A204.1 (cell line): Measurements from ENCODE around the gene RXFP3.
"Not testable (repeated sequence)": the region's sequence is repeated elsewhere in the genome, so short reads cannot be mapped to it uniquely, and the experiment has no call there.

Source experiments
- FAIRE-seq: peaks from 2 replicates; lab custom pipeline; 2012; peaks lifted over from hg19 to GRCh38; lab: Jason Lieb, UNC

Gene RXFP3

DNA sequence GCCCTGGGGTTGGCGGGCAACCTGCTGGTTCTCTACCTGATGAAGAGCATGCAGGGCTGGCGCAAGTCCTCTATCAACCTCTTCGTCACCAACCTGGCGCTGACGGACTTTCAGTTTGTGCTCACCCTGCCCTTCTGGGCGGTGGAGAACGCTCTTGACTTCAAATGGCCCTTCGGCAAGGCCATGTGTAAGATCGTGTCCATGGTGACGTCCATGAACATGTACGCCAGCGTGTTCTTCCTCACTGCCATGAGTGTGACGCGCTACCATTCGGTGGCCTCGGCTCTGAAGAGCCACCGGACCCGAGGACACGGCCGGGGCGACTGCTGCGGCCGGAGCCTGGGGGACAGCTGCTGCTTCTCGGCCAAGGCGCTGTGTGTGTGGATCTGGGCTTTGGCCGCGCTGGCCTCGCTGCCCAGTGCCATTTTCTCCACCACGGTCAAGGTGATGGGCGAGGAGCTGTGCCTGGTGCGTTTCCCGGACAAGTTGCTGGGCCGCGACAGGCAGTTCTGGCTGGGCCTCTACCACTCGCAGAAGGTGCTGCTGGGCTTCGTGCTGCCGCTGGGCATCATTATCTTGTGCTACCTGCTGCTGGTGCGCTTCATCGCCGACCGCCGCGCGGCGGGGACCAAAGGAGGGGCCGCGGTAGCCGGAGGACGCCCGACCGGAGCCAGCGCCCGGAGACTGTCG, 976 bp downstream of the RXFP3 start:
- FAIRE-seq, result no peak

DNA sequence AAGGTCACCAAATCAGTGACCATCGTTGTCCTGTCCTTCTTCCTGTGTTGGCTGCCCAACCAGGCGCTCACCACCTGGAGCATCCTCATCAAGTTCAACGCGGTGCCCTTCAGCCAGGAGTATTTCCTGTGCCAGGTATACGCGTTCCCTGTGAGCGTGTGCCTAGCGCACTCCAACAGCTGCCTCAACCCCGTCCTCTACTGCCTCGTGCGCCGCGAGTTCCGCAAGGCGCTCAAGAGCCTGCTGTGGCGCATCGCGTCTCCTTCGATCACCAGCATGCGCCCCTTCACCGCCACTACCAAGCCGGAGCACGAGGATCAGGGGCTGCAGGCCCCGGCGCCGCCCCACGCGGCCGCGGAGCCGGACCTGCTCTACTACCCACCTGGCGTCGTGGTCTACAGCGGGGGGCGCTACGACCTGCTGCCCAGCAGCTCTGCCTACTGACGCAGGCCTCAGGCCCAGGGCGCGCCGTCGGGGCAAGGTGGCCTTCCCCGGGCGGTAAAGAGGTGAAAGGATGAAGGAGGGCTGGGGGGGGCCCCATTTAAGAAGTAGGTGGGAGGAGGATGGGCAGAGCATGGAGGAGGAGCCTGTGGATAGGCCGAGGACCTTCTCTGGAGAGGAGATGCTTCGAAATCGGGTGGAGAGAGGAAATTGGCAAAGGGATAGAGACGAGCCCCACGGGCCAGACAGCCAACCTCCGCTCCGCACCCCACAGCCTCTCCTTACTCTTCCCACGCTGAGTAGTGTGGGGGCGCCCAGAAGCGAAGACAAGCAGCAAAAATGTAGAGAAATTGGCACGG, 1.7 kb downstream of the RXFP3 start:
- FAIRE-seq, result no peak

DNA sequence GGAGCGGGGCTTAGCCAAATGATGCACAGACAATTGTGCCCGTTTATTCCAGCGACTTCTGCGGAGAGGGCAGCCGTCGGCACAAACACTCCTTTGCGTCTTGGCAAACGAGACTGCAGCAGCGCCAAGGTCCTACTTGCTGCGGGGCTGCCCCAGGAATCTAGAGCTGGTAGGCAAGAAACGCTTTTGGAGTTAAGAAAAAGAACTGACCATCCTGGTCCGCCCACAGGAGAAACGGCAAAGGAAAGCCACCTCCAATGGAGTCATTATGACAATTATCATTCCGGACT, 2.3 kb downstream of the RXFP3 start:
- no peak for FAIRE-seq

DNA sequence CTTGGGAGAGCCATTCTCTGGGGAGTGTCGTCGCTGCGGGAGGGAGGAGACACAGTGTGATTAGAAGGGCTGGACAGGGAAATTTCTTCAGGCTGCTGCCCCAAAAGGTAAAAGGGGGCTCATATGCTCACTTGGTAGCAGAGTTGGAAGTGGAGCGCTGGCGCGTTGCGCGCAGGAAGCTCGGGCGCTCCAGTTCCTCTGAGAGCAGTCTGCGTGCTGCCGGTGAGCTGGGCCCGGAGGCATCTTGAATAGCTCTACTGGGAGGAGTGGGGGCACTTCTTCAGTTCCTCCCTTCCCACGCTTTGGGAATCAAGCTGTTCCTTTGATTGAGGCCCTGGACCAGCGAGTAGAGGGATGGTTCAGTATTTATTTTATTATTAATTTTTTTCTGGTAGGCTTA, 2.7 kb downstream of the RXFP3 start:
- no peak for FAIRE-seq

DNA sequence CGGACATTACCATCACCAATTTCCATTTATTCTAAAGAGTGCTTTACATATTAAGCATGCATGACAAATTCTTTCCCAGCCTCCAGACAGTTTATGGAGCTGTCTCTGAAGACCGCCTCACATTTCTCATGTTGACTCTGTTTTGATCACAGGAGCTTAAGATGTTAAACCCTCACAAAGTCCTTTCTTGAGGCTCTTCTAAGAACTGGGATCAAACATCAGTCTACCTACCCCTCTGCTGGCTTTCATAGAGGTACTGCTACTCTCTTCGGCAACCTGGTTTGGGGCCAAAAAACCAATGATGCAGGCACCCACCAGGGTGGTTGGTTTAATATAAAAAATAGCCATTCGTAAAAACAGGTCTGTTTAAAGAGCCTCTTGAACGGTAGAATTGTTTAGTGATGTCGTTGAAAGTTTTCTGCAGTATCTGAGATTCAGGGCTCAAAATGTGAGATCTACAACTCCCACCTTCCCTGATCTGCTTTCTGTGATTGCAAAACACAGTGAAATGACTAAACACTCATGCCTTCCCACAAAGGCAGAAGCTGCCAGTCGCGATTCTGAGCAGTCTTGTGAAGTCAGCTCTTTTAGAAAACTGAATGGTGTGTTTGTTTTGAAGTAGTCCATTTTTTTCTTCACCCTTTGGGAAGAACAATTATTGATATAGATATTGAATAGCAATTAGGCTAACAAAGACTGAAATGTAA, 3.5 kb downstream of the RXFP3 start:
- FAIRE-seq, result no peak

DNA sequence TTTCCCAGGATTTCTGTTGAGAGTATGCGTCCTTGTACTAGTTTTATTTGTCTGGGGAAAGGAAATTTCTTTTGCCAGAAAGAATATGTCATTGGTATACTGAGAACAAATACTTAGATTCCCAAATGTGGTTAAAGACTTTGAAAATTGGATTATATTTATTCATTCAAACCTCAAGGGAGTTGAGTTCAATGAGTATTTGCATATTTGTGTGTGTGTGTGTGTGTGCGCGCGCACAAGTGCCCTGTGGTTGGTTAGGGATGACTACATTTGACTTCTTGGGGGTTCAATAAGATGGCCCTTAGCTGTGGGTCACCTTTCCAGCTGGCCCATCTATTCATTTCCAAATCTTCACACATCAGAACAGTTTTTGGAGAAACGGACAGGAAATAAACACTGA, 4.9 kb downstream of the RXFP3 start:
- FAIRE-seq, result no peak

DNA sequence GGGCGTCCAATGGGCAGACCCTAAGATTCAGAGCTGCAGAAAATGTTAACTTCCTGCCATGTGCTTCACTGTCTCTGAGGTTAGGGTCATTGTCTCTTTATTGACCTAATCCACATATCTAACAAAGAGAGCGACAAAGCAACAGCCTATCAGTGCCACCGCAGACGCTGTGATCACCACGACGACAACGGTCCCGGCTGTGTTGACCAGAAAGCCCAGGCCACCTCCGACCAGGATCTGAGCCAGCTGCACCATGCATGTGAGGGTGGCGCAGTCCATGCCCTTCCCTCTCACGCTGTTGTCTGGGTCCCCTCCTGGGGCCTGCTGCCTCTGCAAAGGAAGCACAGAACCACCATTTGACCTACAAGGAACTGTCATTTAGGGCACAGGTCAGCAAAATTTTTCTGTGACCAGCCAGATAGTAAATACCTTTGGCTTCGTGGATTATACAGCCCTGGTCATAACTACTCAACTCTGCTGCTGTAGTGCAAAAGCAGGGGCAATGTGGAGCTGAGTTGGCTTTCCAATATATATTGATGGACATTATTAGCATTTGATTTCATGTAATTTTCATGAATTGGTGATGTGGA, 8.5 kb downstream of the RXFP3 start:
- FAIRE-seq, result no peak

DNA sequence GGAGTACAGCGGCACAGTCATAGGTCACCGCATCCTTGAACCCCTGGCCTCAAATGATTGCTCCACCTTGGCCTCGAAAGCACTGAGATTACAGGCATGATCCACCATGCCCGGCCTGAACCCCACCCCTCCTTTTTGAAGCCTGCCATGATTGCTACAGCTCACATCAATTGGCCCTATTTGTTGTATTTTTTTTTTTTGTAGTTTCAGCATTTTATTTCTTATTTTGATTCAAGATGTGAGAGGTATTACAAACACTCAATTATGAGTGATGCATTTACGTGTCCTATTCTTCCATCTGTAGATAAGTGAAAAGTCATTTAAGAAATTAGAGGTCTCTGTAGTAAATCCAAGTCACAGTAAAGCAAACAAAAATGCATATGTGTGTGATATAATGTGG, 16.0 kb downstream of the RXFP3 start:
- not testable (repeated sequence) for FAIRE-seq

DNA sequence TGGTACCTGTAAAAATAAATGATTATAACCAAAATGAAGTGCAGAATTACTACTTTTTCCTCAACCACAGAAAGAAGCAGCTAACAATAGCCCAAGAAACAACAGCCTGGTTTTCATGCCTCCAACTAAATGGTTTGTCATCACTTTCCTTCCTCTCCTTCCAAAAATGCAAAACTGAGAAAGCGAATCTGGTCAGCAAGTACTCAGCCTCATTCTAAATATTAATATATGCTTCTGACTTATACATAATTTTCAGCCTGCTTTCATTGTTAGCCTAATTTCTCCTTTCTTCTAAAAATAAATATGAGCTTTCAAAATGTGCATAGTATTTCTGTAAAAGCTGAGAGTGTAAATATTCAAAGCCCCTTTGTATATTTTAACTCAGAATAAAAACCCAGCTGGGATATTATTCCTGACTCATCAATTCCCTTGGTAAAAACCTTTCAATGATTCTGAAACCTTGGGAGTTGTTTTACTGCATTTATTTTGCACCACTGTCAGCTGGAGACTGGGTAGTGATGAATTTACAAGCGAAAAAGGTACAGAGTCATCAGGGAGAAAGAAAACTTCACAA, 21.5 kb downstream of the RXFP3 start:
- FAIRE-seq, result no peak

DNA sequence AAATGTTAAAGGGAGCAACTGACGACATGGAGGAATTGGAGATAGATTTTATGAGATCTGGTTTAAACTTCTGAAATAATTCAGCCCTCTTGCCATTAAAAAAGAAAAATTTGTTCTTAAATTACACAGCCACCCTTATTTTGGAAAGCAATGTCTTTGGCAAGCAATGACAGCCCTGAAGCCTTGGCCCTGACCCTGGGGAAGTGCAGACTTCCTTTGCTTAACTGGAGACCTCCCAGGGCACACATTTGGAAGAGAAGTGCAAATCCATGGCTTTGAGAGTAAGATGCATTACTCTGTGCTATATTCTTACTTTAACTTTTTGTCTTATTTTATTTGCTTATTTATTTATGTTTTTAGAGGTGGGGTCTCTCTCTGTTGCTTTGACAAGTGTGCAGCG, 22.0 kb downstream of the RXFP3 start:
- FAIRE-seq, result no peak

DNA sequence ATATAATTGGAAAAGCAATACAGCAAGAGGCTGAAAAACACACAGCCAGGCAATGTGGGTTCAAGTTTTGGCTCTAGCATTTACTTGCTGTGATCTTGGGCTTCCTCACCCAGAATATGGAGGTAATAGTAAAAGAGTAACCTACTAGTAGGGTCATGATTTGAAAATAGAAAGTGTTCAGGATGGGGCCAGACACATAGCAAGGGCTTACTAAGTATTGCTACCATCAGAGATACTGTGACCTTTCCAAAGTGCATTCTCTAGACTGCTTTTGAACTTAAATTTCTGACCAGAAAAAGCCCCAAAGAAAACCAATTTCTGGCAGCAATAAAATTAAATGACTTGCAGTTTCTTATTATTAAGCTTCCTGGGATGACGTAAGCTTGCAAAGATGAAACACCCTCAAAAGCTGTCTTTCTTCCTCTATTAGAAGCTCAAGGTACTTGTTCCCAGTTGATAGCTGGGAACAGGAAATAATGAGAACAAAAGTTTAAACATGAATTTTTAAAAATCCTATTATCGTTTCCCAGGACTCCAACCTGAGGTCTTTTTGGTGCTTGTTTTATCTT, 28.0 kb downstream of the RXFP3 start:
- no peak for FAIRE-seq

DNA sequence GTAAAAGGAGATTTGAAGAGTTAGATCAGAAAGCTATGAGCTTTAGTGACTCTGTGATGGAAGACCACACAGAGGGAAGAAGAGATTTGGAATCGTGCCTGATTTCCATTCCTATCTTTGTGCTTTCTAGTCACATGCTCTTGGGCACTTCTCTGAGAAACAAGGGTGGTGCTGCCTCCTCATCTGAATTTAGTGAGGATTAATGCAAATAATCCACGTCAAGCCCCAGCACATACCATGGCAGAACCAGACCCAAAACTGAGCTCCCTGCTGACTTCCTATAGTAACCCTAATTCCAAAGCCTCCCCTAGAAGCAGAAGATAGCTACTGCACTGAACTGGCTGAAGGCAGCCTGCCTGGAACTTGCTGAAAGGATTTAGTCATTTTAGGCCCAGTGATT, 30.6 kb downstream of the RXFP3 start:
- FAIRE-seq, result no peak

DNA sequence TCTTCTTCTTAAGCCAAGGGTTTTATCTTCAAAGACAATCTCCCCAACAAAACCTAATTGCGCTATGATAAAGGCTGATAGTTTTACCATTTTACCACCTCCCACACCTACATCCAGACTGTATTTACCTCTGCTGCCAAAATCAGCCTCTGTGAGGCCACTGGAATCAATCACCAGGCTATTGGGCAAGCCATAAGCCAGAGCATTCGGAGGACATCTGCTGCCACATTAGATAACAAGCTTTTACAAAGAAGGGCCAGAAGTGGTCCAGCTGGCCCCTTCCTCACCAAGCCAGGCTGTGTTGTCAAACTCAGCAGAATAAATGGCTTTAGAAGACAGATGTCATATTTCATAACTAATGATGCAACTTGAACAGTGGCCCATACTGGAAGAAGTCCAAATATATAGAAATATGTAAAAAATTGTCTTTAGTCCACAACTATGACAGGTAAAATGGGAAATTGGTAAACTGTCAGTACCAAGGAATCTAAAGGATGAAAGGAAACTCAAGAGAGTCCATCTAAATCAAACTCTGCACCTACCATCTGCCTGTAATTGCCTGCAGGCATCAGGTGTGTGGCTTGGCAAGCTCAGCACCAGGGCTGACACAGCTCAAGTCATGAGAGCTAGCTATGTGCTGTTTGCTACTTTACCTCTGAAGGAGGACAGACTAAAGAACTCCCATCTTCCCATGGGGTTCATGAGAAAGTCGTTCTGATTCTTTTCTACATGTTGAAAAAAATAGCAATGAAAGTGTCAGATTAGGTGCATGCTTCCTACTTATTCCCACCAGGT, 32.2 kb downstream of the RXFP3 start:
- FAIRE-seq, result no peak

DNA sequence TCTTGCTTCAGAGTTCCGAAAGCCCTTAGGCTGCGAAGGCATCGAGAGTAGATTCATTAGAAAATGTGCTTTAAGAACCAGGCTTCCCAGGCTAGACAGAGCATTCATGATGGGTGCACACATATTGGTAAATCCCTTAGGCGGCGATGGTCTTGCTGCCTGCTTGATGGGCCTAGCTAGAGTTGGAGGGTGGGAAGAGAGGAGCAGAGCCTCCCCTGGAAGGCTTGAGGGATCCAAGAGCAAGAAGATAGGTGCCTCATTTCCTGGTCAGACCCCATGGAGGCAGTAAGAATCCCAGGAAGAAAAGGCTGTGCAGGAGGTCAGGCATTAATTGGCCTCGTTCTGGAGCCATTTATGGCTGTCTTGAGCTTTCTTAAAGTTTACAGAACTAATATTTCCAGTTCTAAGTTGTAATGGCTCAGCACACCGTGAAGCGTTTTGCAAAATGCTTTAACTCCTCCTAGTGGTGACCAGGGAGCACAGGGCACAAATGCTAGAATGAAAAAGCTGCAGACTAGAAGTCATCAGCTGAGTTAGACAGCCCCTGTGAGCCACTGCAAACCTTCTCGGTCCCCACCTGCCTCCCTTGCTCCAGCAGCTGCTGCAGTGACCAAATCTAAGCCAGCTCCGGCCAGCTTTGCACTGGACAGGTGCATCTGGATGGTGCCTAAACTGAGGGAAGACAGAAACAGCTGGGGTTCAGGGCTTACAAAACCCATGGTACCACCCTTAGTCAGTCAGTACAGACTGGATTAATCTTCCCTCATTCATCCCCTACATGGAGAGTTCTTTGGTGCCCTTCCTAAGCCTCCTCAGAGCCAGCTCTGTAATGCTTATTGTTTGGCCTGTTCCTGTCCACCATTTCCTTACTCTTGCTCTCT, 33.6 kb downstream of the RXFP3 start:
- FAIRE-seq, result no peak

DNA sequence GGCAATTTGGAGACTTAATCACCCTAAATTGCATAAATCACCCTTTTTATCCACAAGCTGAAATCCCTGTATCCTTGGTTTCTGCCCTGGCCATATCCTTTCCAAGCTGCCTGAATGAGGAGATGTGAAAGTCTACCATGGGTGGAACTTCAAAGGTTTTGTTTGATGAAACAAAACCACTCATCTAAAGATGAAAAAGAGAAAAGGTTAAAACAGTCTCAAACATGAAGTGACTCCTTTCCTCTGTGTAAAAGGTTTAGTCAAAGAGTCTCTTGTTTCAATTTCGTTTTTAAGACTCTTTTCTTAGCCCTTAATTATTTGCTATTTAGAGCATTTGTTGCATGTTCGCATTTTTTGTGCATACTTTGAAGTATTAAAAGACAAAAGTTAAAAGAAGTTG, 37.1 kb downstream of the RXFP3 start:
- no peak for FAIRE-seq

DNA sequence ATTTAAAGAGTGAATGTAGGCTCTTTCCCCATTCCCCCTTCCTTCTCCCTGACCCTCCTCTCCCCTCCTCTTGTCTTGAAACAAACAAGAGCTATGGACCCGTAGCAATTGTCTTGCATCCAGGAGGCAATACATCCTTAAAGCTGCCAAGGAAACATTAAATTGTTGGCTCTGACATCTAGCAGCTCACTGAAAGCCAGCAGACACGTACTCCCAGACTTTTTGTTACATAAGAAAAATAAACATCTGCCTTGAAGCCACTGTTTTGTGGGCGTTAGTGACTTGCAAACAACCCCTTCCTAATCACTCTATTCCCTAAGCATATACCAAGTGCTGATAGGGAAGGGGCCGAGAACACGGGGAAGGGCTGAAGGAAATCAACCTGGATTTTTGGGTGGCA, 39.7 kb downstream of the RXFP3 start:
- FAIRE-seq, result no peak

DNA sequence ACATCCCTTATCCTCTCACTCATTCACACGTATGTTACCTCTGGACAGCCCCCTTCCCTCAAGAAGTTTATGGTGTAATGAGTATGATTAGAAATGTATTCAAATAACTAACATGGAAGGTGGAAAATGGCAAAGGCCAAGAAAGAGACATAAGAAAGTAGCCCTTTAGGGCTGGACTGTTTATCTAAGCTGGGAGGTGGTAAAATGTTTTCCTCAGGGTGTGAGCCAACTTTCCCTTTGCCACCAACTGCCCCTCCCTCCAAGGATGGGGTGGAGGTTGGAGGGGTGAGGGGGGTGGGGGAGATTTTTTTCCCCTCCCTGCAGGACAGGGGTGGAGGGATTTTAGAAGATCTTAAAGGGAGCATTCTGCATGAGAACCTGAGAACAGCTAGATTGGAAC, 40.1 kb downstream of the RXFP3 start:
- FAIRE-seq, result no peak

DNA sequence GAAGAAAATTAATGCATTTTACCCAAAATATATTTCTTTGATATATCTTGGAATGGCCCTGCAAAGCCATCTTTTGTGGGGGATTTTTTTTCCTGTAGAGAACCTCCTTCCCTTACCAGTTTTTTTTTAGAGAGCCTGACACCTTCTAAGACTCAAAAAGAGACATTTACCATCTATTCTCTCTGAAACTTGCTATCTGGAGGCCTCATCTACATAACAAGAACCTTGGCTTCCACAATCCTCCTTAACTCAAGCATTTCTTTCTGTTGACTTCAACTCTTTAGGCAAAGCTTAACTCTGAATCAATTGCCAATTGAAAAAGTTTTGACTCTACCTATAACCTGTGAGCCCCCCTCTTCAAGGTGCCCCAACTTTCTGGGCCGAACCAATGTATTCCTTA, 42.1 kb downstream of the RXFP3 start:
- FAIRE-seq, result no peak

DNA sequence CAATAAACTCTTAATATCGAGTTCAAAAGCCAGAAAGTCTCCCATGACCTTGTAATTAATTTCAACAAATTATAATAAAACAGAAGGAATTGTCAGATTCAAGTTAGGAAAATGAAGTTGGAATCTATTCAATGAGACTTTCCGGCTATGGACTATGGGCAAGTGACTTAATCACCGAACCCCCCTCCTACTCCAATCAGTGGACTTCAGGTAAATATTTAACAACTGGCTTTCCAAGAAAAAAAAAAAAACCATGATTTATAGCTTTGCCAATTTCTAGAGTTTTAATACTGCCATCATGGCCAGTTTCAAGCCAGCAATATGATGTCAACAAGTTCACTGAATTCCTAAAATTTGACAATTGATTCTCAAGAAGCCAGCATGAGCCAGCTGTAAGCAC, 43.8 kb downstream of the RXFP3 start:
- no peak for FAIRE-seq

DNA sequence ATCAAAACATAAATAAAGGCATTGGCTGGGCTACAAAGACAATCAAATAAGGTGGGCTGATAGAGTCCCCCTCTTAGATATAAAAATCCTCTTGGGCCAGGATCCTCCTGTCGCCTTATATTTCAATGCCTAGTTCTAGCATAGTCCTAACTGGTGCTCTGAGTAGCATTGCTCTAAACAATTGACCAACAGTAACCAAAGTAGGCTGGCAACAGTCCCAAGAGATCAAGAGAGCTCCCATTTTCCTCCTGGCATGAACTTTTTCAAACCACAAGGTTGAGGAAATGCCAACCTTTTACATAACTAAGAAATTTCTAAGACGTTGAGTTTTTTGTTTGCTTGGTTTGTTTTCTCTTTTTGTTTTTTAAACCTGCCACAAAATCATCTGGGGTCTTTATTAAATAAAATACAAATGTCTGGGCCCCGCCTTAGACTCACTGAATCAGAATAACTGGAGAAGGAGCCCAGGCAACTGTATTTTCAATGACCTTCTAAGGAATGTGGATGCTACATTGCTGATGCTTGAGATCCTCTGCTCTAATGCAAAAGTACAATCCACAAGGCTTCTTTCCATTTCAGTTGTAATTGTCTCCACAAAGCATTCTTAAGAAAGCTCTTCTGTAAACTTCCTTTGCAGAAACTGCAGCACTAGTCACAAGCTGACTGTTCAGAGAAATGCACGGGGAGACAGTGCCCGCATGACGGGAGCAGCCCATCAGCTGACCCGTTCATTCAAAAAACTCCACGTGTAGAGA, 45.4 kb downstream of the RXFP3 start:
- no peak for FAIRE-seq
